ENCODE results near the gene RAB7B. TPM values are rescaled to one million over a fixed set of nuclear protein-coding genes. Genes with fewer than 3 reads are reported as not detected.

The RAB7B gene
- total and polyA plus RNA-seq, 2 of the 13 experiments (the other 11 are each of a cell fraction or from before 2014, with no cell fraction given), result 0.05 to 0.46 TPM

- TF ChIP-seq HDAC2 (CRISPR knock-in tag; IDR thresholded peaks at IDR 0.05) (peak; percentile 34; the same call in 1 of the 2 replicates), ZNF644 (CRISPR knock-in tag; IDR thresholded peaks at IDR 0.05; ENCODE audit: low read depth) (no peak), HOXA9 (CRISPR knock-in tag; IDR thresholded peaks at IDR 0.05; ENCODE audit: borderline replicate concordance) (no peak), ZFP36L1 (CRISPR knock-in tag; IDR thresholded peaks at IDR 0.05) (peak; percentile 27; the same call in 1 of the 2 replicates), SMAD3 (CRISPR knock-in tag; IDR thresholded peaks at IDR 0.05) (0 out of 2 replicates have a peak, but pooled peaks have one; percentile 52), PHF20 (CRISPR knock-in tag; IDR thresholded peaks at IDR 0.05) (no peak), HNF4A (CRISPR knock-in tag; IDR thresholded peaks at IDR 0.05) (peak; percentile 47; the same call in 1 of the 2 replicates), TEAD3 (CRISPR knock-in tag; optimal IDR thresholded peaks at IDR 0.05; ENCODE audit: borderline replicate concordance) (peak; percentile 79), MTF2 (CRISPR knock-in tag; IDR thresholded peaks at IDR 0.05; ENCODE audit: borderline replicate concordance) (0 out of 2 replicates have a peak, but pooled peaks have one; percentile 54), ZNF264 (CRISPR knock-in tag; IDR thresholded peaks at IDR 0.05) (peak; percentile 72; the same call in 1 of the 2 replicates), ZNF143 (CRISPR knock-in tag; IDR thresholded peaks at IDR 0.05) (no peak), HNRNPL (IDR thresholded peaks at IDR 0.05; ENCODE audit: low read depth, low read length) (no peak), GATAD1 (CRISPR knock-in tag; IDR thresholded peaks at IDR 0.05) (0 out of 2 replicates have a peak, but pooled peaks have one; percentile 43), MIER2 (CRISPR knock-in tag; IDR thresholded peaks at IDR 0.05) (0 out of 2 replicates have a peak, but pooled peaks have one; percentile 44), KLF11 (CRISPR knock-in tag; IDR thresholded peaks at IDR 0.05) (no peak), SMC3 (IDR thresholded peaks at IDR 0.05; ENCODE audit: low read length) (peak; percentile 99), CENPT (CRISPR knock-in tag; IDR thresholded peaks at IDR 0.05; ENCODE audit: low read depth) (no peak), ZIK1 (CRISPR knock-in tag; IDR thresholded peaks at IDR 0.05; ENCODE audit: borderline replicate concordance, low read depth) (no peak), TGIF2 (CRISPR knock-in tag; IDR thresholded peaks at IDR 0.05) (no peak), HMGXB4 (CRISPR knock-in tag; IDR thresholded peaks at IDR 0.05; ENCODE audit: borderline replicate concordance in 1 of 2, low read depth in 1 of 2) (peak; percentile 70)
- TF ChIP-seq, protein P1, sequence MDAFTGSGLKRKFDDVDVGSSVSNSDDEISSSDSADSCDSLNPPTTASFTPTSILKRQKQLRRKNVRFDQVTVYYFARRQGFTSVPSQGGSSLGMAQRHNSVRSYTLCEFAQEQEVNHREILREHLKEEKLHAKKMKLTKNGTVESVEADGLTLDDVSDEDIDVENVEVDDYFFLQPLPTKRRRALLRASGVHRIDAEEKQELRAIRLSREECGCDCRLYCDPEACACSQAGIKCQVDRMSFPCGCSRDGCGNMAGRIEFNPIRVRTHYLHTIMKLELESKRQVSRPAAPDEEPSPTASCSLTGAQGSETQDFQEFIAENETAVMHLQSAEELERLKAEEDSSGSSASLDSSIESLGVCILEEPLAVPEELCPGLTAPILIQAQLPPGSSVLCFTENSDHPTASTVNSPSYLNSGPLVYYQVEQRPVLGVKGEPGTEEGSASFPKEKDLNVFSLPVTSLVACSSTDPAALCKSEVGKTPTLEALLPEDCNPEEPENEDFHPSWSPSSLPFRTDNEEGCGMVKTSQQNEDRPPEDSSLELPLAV (CRISPR knock-in tag; conservative IDR thresholded peaks at IDR 0.05; ENCODE audit: low read depth), result no peak
- TF ChIP-seq, protein P2, sequence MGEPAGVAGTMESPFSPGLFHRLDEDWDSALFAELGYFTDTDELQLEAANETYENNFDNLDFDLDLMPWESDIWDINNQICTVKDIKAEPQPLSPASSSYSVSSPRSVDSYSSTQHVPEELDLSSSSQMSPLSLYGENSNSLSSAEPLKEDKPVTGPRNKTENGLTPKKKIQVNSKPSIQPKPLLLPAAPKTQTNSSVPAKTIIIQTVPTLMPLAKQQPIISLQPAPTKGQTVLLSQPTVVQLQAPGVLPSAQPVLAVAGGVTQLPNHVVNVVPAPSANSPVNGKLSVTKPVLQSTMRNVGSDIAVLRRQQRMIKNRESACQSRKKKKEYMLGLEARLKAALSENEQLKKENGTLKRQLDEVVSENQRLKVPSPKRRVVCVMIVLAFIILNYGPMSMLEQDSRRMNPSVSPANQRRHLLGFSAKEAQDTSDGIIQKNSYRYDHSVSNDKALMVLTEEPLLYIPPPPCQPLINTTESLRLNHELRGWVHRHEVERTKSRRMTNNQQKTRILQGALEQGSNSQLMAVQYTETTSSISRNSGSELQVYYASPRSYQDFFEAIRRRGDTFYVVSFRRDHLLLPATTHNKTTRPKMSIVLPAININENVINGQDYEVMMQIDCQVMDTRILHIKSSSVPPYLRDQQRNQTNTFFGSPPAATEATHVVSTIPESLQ (CRISPR knock-in tag; conservative IDR thresholded peaks at IDR 0.05), result no peak
- TF ChIP-seq, protein P3, sequence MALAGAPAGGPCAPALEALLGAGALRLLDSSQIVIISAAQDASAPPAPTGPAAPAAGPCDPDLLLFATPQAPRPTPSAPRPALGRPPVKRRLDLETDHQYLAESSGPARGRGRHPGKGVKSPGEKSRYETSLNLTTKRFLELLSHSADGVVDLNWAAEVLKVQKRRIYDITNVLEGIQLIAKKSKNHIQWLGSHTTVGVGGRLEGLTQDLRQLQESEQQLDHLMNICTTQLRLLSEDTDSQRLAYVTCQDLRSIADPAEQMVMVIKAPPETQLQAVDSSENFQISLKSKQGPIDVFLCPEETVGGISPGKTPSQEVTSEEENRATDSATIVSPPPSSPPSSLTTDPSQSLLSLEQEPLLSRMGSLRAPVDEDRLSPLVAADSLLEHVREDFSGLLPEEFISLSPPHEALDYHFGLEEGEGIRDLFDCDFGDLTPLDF (CRISPR knock-in tag; IDR thresholded peaks at IDR 0.05), result peak; percentile 76
- TF ChIP-seq, protein P4, sequence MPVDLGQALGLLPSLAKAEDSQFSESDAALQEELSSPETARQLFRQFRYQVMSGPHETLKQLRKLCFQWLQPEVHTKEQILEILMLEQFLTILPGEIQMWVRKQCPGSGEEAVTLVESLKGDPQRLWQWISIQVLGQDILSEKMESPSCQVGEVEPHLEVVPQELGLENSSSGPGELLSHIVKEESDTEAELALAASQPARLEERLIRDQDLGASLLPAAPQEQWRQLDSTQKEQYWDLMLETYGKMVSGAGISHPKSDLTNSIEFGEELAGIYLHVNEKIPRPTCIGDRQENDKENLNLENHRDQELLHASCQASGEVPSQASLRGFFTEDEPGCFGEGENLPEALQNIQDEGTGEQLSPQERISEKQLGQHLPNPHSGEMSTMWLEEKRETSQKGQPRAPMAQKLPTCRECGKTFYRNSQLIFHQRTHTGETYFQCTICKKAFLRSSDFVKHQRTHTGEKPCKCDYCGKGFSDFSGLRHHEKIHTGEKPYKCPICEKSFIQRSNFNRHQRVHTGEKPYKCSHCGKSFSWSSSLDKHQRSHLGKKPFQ (CRISPR knock-in tag; IDR thresholded peaks at IDR 0.05; ENCODE audit: insufficient replicate concordance), result no peak
Measured at GRCh38 chr1:206030714-206031113, 27.5 kb upstream of the RAB7B start (continued).
